ENCODE data around the gene KCNJ16. TPM values are rescaled to one million over a fixed set of nuclear protein-coding genes. Genes with fewer than 3 reads are reported as not detected.

Gene KCNJ16
- total RNA-seq, 1 donor, result not detected

DNA sequence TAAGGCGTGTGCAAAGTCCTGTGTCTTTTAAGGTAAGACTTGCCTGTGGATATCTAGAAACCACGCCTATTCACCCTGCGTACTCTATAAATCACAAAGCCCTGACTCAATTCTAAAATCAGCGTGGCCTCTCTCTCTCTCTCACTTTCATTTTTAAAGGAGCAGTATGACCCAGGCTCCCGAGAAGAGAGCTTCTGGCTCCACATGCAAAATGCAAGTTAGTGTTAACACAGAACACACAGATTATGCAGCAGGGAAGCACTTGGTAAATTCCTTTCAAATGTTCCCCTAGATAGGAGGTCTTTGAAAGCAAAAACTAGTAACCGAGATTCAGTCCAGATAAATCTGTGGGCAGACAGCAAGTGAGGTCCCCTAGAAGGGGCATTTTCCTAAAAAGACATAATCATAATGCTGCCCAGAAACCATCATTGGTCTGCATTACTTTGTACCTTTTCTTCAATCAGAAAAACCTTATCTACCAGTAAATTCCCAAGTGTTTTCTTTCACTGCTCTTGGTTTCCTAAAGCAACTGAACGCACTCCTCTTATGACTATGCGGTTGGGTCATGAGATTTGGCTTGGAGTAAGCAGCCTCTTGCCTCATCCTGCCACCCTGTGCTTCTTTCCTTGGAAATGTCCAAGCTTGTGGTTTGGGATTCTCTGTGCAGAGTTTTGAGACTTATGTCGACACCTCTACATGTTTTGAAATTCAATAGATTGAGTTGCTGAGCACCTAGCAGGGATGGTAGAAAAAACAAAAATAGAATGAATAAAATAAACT, 62.6 kb downstream of the KCNJ16 start:
- TF ChIP-seq, protein P1, sequence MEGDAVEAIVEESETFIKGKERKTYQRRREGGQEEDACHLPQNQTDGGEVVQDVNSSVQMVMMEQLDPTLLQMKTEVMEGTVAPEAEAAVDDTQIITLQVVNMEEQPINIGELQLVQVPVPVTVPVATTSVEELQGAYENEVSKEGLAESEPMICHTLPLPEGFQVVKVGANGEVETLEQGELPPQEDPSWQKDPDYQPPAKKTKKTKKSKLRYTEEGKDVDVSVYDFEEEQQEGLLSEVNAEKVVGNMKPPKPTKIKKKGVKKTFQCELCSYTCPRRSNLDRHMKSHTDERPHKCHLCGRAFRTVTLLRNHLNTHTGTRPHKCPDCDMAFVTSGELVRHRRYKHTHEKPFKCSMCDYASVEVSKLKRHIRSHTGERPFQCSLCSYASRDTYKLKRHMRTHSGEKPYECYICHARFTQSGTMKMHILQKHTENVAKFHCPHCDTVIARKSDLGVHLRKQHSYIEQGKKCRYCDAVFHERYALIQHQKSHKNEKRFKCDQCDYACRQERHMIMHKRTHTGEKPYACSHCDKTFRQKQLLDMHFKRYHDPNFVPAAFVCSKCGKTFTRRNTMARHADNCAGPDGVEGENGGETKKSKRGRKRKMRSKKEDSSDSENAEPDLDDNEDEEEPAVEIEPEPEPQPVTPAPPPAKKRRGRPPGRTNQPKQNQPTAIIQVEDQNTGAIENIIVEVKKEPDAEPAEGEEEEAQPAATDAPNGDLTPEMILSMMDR (IDR thresholded peaks at IDR 0.05; ENCODE audit: extremely low read depth, low read depth, low read length), result no peak
- H3K36me3 ChIP-seq (ENCODE audit: insufficient read depth, low read length), result no peaks in the 10 kb centered on the region
- DNase-seq (ENCODE audit: insufficient read length, low spot score, missing footprints), result peak; percentile 48
- H3K4me1 ChIP-seq (ENCODE audit: insufficient read depth, low read length), result peaks cover 23% of the 10 kb centered on the region
- peak overlapping the region; percentile 67 for H2AFZ ChIP-seq (ENCODE audit: low read length)
- H4K20me1 ChIP-seq (ENCODE audit: insufficient read depth, low read length), result no peaks in the 10 kb centered on the region
- no peaks in the 10 kb centered on the region for H3K79me2 ChIP-seq (ENCODE audit: insufficient read depth, low read length)
- H3K4me3 ChIP-seq (ENCODE audit: insufficient read depth, low read length), result peak overlapping the region; percentile 72
- H3K9me3 ChIP-seq (ENCODE audit: low read depth, low read length), result no peaks in the 10 kb centered on the region
- H3K4me2 ChIP-seq (ENCODE audit: insufficient read depth, low read length), result peak overlapping the region; percentile 92
- H3K27me3 ChIP-seq (ENCODE audit: insufficient read depth, low read length), result no peaks in the 10 kb centered on the region
- peak overlapping the region; percentile 98 for H3K27ac ChIP-seq (ENCODE audit: low read depth, low read length)

GRCh38 chr17:70138291-70138865, 63.4 kb downstream of the KCNJ16 start:
- H3K27me3 ChIP-seq (ENCODE audit: insufficient read depth, low read length), result no peaks in the 10 kb centered on the region
- peaks cover 23% of the 10 kb centered on the region for H3K4me1 ChIP-seq (ENCODE audit: insufficient read depth, low read length)
- H3K27ac ChIP-seq (ENCODE audit: low read depth, low read length), result peak overlapping the region; percentile 98
- TF ChIP-seq, protein P1 (IDR thresholded peaks at IDR 0.05; ENCODE audit: extremely low read depth, low read depth, low read length), result no peak
- DNase-seq (ENCODE audit: insufficient read length, low spot score, missing footprints), result no peak
- peak overlapping the region; percentile 92 for H3K4me2 ChIP-seq (ENCODE audit: insufficient read depth, low read length)
- H3K36me3 ChIP-seq (ENCODE audit: insufficient read depth, low read length), result no peaks in the 10 kb centered on the region
- H3K4me3 ChIP-seq (ENCODE audit: insufficient read depth, low read length), result no peak overlapping the region
- no peaks in the 10 kb centered on the region for H4K20me1 ChIP-seq (ENCODE audit: insufficient read depth, low read length)
- H2AFZ ChIP-seq (ENCODE audit: low read length), result no peak overlapping the region
- no peaks in the 10 kb centered on the region for H3K79me2 ChIP-seq (ENCODE audit: insufficient read depth, low read length)
- no peaks in the 10 kb centered on the region for H3K9me3 ChIP-seq (ENCODE audit: low read depth, low read length)

DNA sequence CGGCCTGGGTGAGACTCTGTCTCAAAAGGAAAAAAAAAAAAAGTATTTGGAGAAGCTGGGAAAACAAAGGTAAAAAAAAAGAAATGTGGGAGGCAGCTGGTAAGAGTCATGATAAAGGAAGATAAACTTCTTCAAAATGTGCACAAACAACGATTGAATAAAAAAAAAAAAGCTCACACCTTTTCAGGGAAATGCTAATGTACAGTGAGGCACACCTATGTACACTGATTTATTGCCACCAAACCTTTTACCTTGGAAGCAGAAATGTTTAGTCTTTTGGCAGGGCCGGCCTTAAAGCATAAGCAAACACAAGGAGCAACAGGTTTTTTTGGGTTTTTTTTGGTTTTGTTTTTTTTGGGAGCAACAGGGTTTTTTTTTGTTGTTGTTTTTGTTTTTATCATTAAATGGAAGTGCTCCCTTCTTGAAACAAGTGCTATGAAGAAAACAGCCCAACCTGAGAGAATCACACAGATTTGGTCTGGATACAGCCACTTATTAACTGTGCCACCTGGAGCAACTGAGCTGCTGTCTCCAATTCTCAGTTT, 64.5 kb downstream of the KCNJ16 start:
- H3K9me3 ChIP-seq (ENCODE audit: low read depth, low read length), result no peaks in the 10 kb centered on the region
- no peak for DNase-seq (ENCODE audit: insufficient read length, low spot score, missing footprints)
- H3K4me3 ChIP-seq (ENCODE audit: insufficient read depth, low read length), result no peak overlapping the region
- no peaks in the 10 kb centered on the region for H3K27me3 ChIP-seq (ENCODE audit: insufficient read depth, low read length)
- no peaks in the 10 kb centered on the region for H4K20me1 ChIP-seq (ENCODE audit: insufficient read depth, low read length)
- H3K79me2 ChIP-seq (ENCODE audit: insufficient read depth, low read length), result no peaks in the 10 kb centered on the region
- H3K36me3 ChIP-seq (ENCODE audit: insufficient read depth, low read length), result no peaks in the 10 kb centered on the region
- no peak overlapping the region for H2AFZ ChIP-seq (ENCODE audit: low read length)
- no peak overlapping the region for H3K27ac ChIP-seq (ENCODE audit: low read depth, low read length)
- H3K4me1 ChIP-seq (ENCODE audit: insufficient read depth, low read length), result peaks cover 23% of the 10 kb centered on the region
- TF ChIP-seq, protein P1 (IDR thresholded peaks at IDR 0.05; ENCODE audit: extremely low read depth, low read depth, low read length), result no peak
- H3K4me2 ChIP-seq (ENCODE audit: insufficient read depth, low read length), result no peak overlapping the region

DNA sequence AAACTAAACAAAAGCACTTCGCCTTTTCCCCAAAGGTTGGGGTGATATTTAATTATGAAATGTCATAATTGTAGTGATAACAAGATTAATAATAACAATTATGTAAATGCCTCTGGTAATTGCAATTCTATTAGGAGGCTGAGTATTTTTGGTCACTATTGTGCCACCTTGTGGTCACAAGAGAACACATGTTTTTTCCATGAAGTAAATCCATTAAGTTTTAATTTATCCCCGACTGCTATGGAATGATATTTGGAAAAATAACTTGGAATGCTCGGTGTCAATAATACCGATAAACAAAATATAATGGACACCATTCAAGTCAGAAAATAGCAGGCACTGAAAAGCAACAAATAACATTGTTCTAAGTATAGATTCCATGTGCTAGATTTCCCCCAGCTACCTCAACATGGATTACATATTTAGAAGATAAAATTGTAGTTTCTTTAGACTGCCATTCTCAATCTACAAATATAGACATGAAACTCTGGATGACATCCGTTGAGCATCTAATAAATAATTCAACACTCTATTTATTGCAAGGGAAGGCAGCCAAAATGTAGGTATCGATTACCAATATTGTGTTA, 69.3 kb downstream of the KCNJ16 start:
- no peak overlapping the region for H3K27ac ChIP-seq (ENCODE audit: low read depth, low read length)
- no peak for DNase-seq (ENCODE audit: insufficient read length, low spot score, missing footprints)
- no peaks in the 10 kb centered on the region for H3K79me2 ChIP-seq (ENCODE audit: insufficient read depth, low read length)
- H2AFZ ChIP-seq (ENCODE audit: low read length), result peak overlapping the region; percentile 64
- no peaks in the 10 kb centered on the region for H3K36me3 ChIP-seq (ENCODE audit: insufficient read depth, low read length)
- no peak overlapping the region for H3K4me3 ChIP-seq (ENCODE audit: insufficient read depth, low read length)
- peaks cover 4% of the 10 kb centered on the region for H3K4me1 ChIP-seq (ENCODE audit: insufficient read depth, low read length)
- peaks cover 3% of the 10 kb centered on the region for H3K27me3 ChIP-seq (ENCODE audit: insufficient read depth, low read length)
- no peaks in the 10 kb centered on the region for H3K9me3 ChIP-seq (ENCODE audit: low read depth, low read length)
- H4K20me1 ChIP-seq (ENCODE audit: insufficient read depth, low read length), result no peaks in the 10 kb centered on the region
- TF ChIP-seq, protein P1 (IDR thresholded peaks at IDR 0.05; ENCODE audit: extremely low read depth, low read depth, low read length), result peak; percentile 64
- H3K4me2 ChIP-seq (ENCODE audit: insufficient read depth, low read length), result peak overlapping the region; percentile 31

All from osteoblast (primary cell).